GM23338 (cell line): ENCODE measurements around the gene ABCA4. TPM values are rescaled to one million over a fixed set of nuclear protein-coding genes. Genes with fewer than 3 reads are reported as not detected.

Experiments
- ATAC-seq: fragments of 200-7000 bp; cut with Tn5 transposase; 3 replicates; pipeline ENCODE4 v1.9.1; 2020
- DNase-seq: peaks from one replicate; pipeline ENCODE4 v3.0.0-alpha.2; 2015; ENCODE audit warnings: low spot score
- H2AFZ ChIP-seq: fragments of 200-600 bp; sonication (generic); 2 replicates; pipeline ENCODE4 v1.8.0; 2016; ENCODE audit warnings: antibody characterized with exemption, mild to moderate bottlenecking, moderate library complexity
- H3F3A ChIP-seq: fragments of 200-600 bp; sonication (generic); replicated peaks from 2 replicates; pipeline ENCODE4 v1.8.0; 2017; ENCODE audit warnings: antibody characterized with exemption, mixed run types, low read depth
- H3K27ac ChIP-seq: fragments of 200-600 bp; sonication (generic); 2 replicates; pipeline ENCODE4 v1.6.1; 2016; ENCODE audit warnings: low read depth
- H3K27me3 ChIP-seq: fragments of 200-600 bp; sonication (generic); 2 replicates; pipeline ENCODE4 v1.8.0; 2016; ENCODE audit warnings: mild to moderate bottlenecking, mixed run types, moderate library complexity; ENCODE audit not compliant: insufficient read depth
- H3K36me3 ChIP-seq: fragments of 200-600 bp; sonication (generic); 2 replicates; pipeline ENCODE4 v1.8.0; 2016; ENCODE audit warnings: mild to moderate bottlenecking; ENCODE audit not compliant: insufficient read depth
- H3K4me1 ChIP-seq: fragments of 200-600 bp; sonication (generic); 2 replicates; pipeline ENCODE4 v1.8.0; 2016; ENCODE audit warnings: mild to moderate bottlenecking, moderate library complexity; ENCODE audit not compliant: insufficient read depth
- H3K4me2 ChIP-seq: fragments of 200-600 bp; sonication (generic); 2 replicates; pipeline ENCODE4 v1.7.1; 2017; ENCODE audit warnings: mixed run types
- H3K4me3 ChIP-seq: fragments of 200-600 bp; sonication (generic); 2 replicates; pipeline ENCODE4 v1.6.1; 2016; ENCODE audit warnings: mixed run types
- H3K79me2 ChIP-seq: fragments of 200-600 bp; sonication (generic); replicated peaks from 2 replicates; pipeline ENCODE4 v1.8.0; 2017; ENCODE audit warnings: mild to moderate bottlenecking; ENCODE audit not compliant: insufficient read depth
- H3K9me2 ChIP-seq: fragments of 200-600 bp; sonication (generic); 2 replicates; pipeline ENCODE4 v1.8.0; 2017; ENCODE audit not compliant: insufficient read depth
- H4K20me1 ChIP-seq: fragments of 200-600 bp; sonication (generic); replicated peaks from 2 replicates; pipeline ENCODE4 v1.8.0; 2017; ENCODE audit warnings: mild to moderate bottlenecking; ENCODE audit not compliant: insufficient read depth
- H3K27ac Mint-ChIP-seq: 2 replicates; pipeline ENCODE4 v1.8.0; 2020; ENCODE audit warnings: inconsistent platforms, mild to moderate bottlenecking, moderate library complexity, mixed read lengths
- H3K27me3 Mint-ChIP-seq: 3 replicates; pipeline ENCODE4 v1.8.0; 2022; ENCODE audit warnings: low read depth, mild to moderate bottlenecking, moderate library complexity, mixed read lengths, inconsistent platforms; ENCODE audit not compliant: insufficient read depth, poor library complexity
- H3K36me3 Mint-ChIP-seq: 3 replicates; pipeline ENCODE4 v1.8.0; 2021; ENCODE audit warnings: low read depth, mild to moderate bottlenecking, inconsistent platforms, moderate library complexity, mixed read lengths
- H3K4me1 Mint-ChIP-seq: 3 replicates; pipeline ENCODE4 v1.8.0; 2020; ENCODE audit warnings: mild to moderate bottlenecking, inconsistent platforms, mixed read lengths
- H3K4me3 Mint-ChIP-seq: 3 replicates; pipeline ENCODE4 v1.8.0; 2021; ENCODE audit warnings: moderate library complexity, mild to moderate bottlenecking, inconsistent platforms, mixed read lengths
- H3K9me3 Mint-ChIP-seq: 3 replicates; pipeline ENCODE4 v1.8.0; 2020; ENCODE audit warnings: moderate library complexity, mild to moderate bottlenecking, inconsistent platforms, mixed read lengths
- CREB1 ChIP-seq: fragments of 250-450 bp; sonication (Bioruptor Pico); IDR thresholded peaks from 2 replicates; pipeline ENCODE4 v1.5.0; 2020; ENCODE audit warnings: low read depth, mild to moderate bottlenecking, moderate library complexity
- CTCF ChIP-seq, 2 experiments: fragments of 200-600 bp in 1 of 2; sonication (generic) in 1 of 2; conservative IDR thresholded peaks; 2 replicates each; pipeline versions ENCODE4 v1.5.1 to v1.6.1; 2016 to 2017; ENCODE audit warnings: antibody characterized with exemption in 2 of 2, low read depth in 2 of 2, mild to moderate bottlenecking in 2 of 2, moderate library complexity in 1 of 2
- ETS1 ChIP-seq: IDR thresholded peaks from 2 replicates; pipeline ENCODE4 v1.6.1; 2016; ENCODE audit warnings: antibody characterized with exemption
- EZH2 ChIP-seq: fragments of 200-600 bp; sonication (generic); IDR thresholded peaks from one replicate; pipeline ENCODE4 v1.8.0; 2017; ENCODE audit warnings: antibody characterized with exemption, mild to moderate bottlenecking, low read depth; ENCODE audit not compliant: unreplicated experiment
- EZH2phosphoT487 ChIP-seq: fragments of 200-600 bp; sonication (generic); IDR thresholded peaks from one replicate; pipeline ENCODE4 v1.8.1; 2018; ENCODE audit warnings: antibody characterized with exemption; ENCODE audit not compliant: unreplicated experiment
- JUNB ChIP-seq: IDR thresholded peaks from one replicate; pipeline ENCODE4 v1.6.1; 2016; ENCODE audit warnings: antibody characterized with exemption; ENCODE audit not compliant: unreplicated experiment
- NANOG ChIP-seq: IDR thresholded peaks from 2 replicates; pipeline ENCODE4 v1.6.1; 2016; ENCODE audit warnings: antibody characterized with exemption, borderline replicate concordance
- POLR2AphosphoS5 ChIP-seq: IDR thresholded peaks from 2 replicates; pipeline ENCODE4 v1.6.1; 2016; ENCODE audit warnings: antibody characterized with exemption, low read depth
- REST ChIP-seq: IDR thresholded peaks from one replicate; pipeline ENCODE4 v1.6.1; 2018; ENCODE audit warnings: antibody characterized with exemption; ENCODE audit not compliant: unreplicated experiment
- STAT1 ChIP-seq: IDR thresholded peaks from one replicate; pipeline ENCODE4 v1.6.1; 2016; ENCODE audit warnings: antibody characterized with exemption; ENCODE audit not compliant: unreplicated experiment
- ZNF114 ChIP-seq: fragments of 250-450 bp; sonication (Bioruptor Pico); IDR thresholded peaks from 2 replicates; pipeline ENCODE4 v1.5.0; 2020; ENCODE audit warnings: mild to moderate bottlenecking, moderate library complexity
- ZNF331 ChIP-seq: fragments of 250-450 bp; sonication (Bioruptor Pico); IDR thresholded peaks from 2 replicates; pipeline ENCODE4 v1.5.0; 2020; ENCODE audit warnings: low read depth, mild to moderate bottlenecking, moderate library complexity
- ZNF462 ChIP-seq: fragments of 250-450 bp; sonication (Bioruptor Pico); IDR thresholded peaks from 2 replicates; pipeline ENCODE4 v1.5.0; 2020; ENCODE audit warnings: mild to moderate bottlenecking, moderate library complexity
- polyA plus RNA-seq: library from polyadenylated mRNA; unstranded; fragments of >200 nt; fragmentation: Nextera tagmentation; extraction: Ambion mirVana; gene quantifications from 2 replicates; pipeline ENCODE4 v1.2.1, GENCODE V29; 2016
- total RNA-seq: library from RNA; depleted of rRNA; stranded (reverse); fragments of >200 nt; shearing (Covaris generic); gene quantifications from 2 replicates; pipeline ENCODE4 v1.2.3, GENCODE V29; 2014

Gene ABCA4
- total and polyA plus RNA-seq, 2 experiments from 2014 or later = not detected

GRCh38 chr1:94061513-94062443 lies 59.2 kb downstream of the ABCA4 start:
- Histone ChIP-seq H3K9me2 (no peaks in the 10 kb centered on the region), H3K4me2 (no peak overlapping the region), H3K4me3 (no peak overlapping the region), H3F3A (no peaks in the 10 kb centered on the region), H3K27me3 (no peaks in the 10 kb centered on the region), H3K4me1 (peaks cover 6% of the 10 kb centered on the region; the same call in 1 of the 2 replicates), H4K20me1 (no peaks in the 10 kb centered on the region), H3K79me2 (no peaks in the 10 kb centered on the region), H3K36me3 (no peaks in the 10 kb centered on the region), H3K27ac (no peak overlapping the region), H2AFZ (peak overlapping the region; percentile 86; the same call in 1 of the 2 replicates)
- Mint-ChIP-seq H3K9me3 (no peaks in the 10 kb centered on the region), H3K27me3 (peaks cover 33% of the 10 kb centered on the region), H3K4me3 (no peak overlapping the region), H3K27ac (no peak overlapping the region), H3K4me1 (peaks cover 4% of the 10 kb centered on the region), H3K36me3 (no peaks in the 10 kb centered on the region)
- ATAC-seq (peak; percentile 97), DNase-seq (peak; percentile 86)
- TF ChIP-seq ZNF114 (no peak), EZH2 (no peak), REST (no peak), STAT1 (no peak), ETS1 (no peak), NANOG (no peak), ZNF331 (CRISPR knock-in tag) (no peak), CREB1 (CRISPR knock-in tag) (0 out of 2 replicates have a peak, but pooled peaks have one; percentile 3), JUNB (no peak), POLR2AphosphoS5 (no peak), EZH2phosphoT487 (no peak), CTCF (conservative IDR thresholded peaks at IDR 0.05; ENCODE audit: low read depth in 2 of 2) (peak; percentile 84 to 98), ZNF462 (CRISPR knock-in tag) (no peak)
